ENCODE data around the gene CCDC40. TPM values are rescaled to one million over a fixed set of nuclear protein-coding genes. Genes with fewer than 3 reads are reported as not detected.
A peak's percentile ranks its signal among the peaks of the same experiment; 100 is the strongest.

Gene CCDC40
- total RNA-seq, 1 experiment from 2014 or later = 3.9 TPM

GRCh38 chr17:80005360-80006338 lies 30.8 kb upstream of the CCDC40 start:
- Histone ChIP-seq H3K9me3 (peaks cover 3% of the 10 kb centered on the region; the same call in 1 of the 2 replicates), H3K4me3 (ENCODE audit: low read depth, low read length) (no peak overlapping the region), H3K36me3 (ENCODE audit: control insufficient read depth, insufficient read depth, low read length) (no peaks in the 10 kb centered on the region; the same call in 1 of the 2 replicates), H3K27me3 (replicated peaks; ENCODE audit: control insufficient read depth, insufficient read depth, low read length) (no peaks in the 10 kb centered on the region), H3K4me1 (peaks cover 25% of the 10 kb centered on the region)
- Mint-ChIP-seq H3K27ac (ENCODE audit: unreplicated experiment) (peak overlapping the region; percentile 87), H3K9me3 (ENCODE audit: unreplicated experiment) (no peaks in the 10 kb centered on the region), H3K4me3 (ENCODE audit: unreplicated experiment) (peak overlapping the region; percentile 71), H3K4me1 (ENCODE audit: low read depth, unreplicated experiment) (peaks cover 18% of the 10 kb centered on the region), H3K27me3 (ENCODE audit: insufficient read depth, unreplicated experiment) (no peaks in the 10 kb centered on the region), H3K36me3 (ENCODE audit: insufficient read depth, unreplicated experiment) (peaks cover 17% of the 10 kb centered on the region)
- TF ChIP-seq CTCF (IDR thresholded peaks at IDR 0.05; ENCODE audit: insufficient read depth in 1 of 2, low read depth in 1 of 2, low read length in 1 of 2, severe bottlenecking in 1 of 2, unreplicated experiment in 1 of 2) = peak; percentile 94 to 99
- POLR2A ChIA-PET = interaction anchor here (3.1 kb wide), 1 partner anchor 12 kb away, joined by 9 read pairs; no protein-coding TSS in a partner anchor
- CTCF ChIA-PET = interaction anchor here (0.6 to 2.4 kb wide), 6 partner anchors 11 to 161 kb away, joined by 3 to 8 read pairs (median 4); no protein-coding TSS in a partner anchor
- DNase-seq = peak; percentile 80 to 87
- intact Hi-C loops (cut with micrococcal nuclease; ENCODE audit: unreplicated experiment) = loop anchor here (1.0 to 5.0 kb wide), 3 partner anchors 31 to 122 kb away; partner anchors contain the start of gene CCDC40
- no TSS peak for BruUV-seq (replicated peaks)

GRCh38 chr17:80006339-80006720 lies 30.1 kb upstream of the CCDC40 start:
- Histone ChIP-seq H3K9me3 (no peaks in the 10 kb centered on the region), H3K4me3 (ENCODE audit: low read depth, low read length) (no peak overlapping the region), H3K27me3 (replicated peaks; ENCODE audit: control insufficient read depth, insufficient read depth, low read length) (no peaks in the 10 kb centered on the region), H3K4me1 (peaks cover 25% of the 10 kb centered on the region), H3K36me3 (ENCODE audit: control insufficient read depth, insufficient read depth, low read length) (no peaks in the 10 kb centered on the region; the same call in 1 of the 2 replicates)
- no peak for TF ChIP-seq CTCF (IDR thresholded peaks at IDR 0.05; ENCODE audit: insufficient read depth in 1 of 2, low read depth in 1 of 2, low read length in 1 of 2, severe bottlenecking in 1 of 2, unreplicated experiment in 1 of 2)
- POLR2A ChIA-PET = no interaction called here
- CTCF ChIA-PET = interaction anchor here (0.6 to 1.5 kb wide), 5 partner anchors 10 to 273 kb away, joined by 3 to 5 read pairs (median 4); no protein-coding TSS in a partner anchor
- Mint-ChIP-seq H3K27ac (ENCODE audit: unreplicated experiment) (peak overlapping the region; percentile 87), H3K4me3 (ENCODE audit: unreplicated experiment) (peak overlapping the region; percentile 71), H3K36me3 (ENCODE audit: insufficient read depth, unreplicated experiment) (peaks cover 17% of the 10 kb centered on the region), H3K4me1 (ENCODE audit: low read depth, unreplicated experiment) (peaks cover 18% of the 10 kb centered on the region), H3K9me3 (ENCODE audit: unreplicated experiment) (no peaks in the 10 kb centered on the region), H3K27me3 (ENCODE audit: insufficient read depth, unreplicated experiment) (no peaks in the 10 kb centered on the region)
- no TSS peak for BruUV-seq (replicated peaks)
- DNase-seq = no peak
- intact Hi-C loops (cut with micrococcal nuclease; ENCODE audit: unreplicated experiment) = loop anchor here (1.0 to 5.0 kb wide), 3 partner anchors 30 to 121 kb away; partner anchors contain the start of gene CCDC40
